Measurements from ENCODE around the gene CNGA3.
"Not testable (repeated sequence)": the region's sequence is repeated elsewhere in the genome, so short reads cannot be mapped to it uniquely, and the experiment has no call there.

The CNGA3 gene

GRCh38 chr2:98408155-98408554 is 61.9 kb downstream of the CNGA3 start:
- DNase-seq, result no peak

- peak; percentile 76 to 86 for DNase-seq
Observed at GRCh38 chr2:98412751-98413458, 66.6 kb downstream of the CNGA3 start.

- not testable (repeated sequence) for DNase-seq
Observed at GRCh38 chr2:98414246-98414645, 68.0 kb downstream of the CNGA3 start.

- DNase-seq, result not testable (repeated sequence)
Observed at GRCh38 chr2:98415719-98416248, 69.5 kb downstream of the CNGA3 start.

- DNase-seq, result no peak
Observed at GRCh38 chr2:98416383-98417159, 70.3 kb downstream of the CNGA3 start.

GRCh38 chr2:98419544-98419943 is 73.3 kb downstream of the CNGA3 start:
- no peak for DNase-seq

GRCh38 chr2:98419977-98420725 is 73.9 kb downstream of the CNGA3 start:
- no peak for DNase-seq

GRCh38 chr2:98422449-98422848 is 76.2 kb downstream of the CNGA3 start:
- peak in 1 of 2 experiments; percentile 23 for DNase-seq

- no peak for DNase-seq
Observed at GRCh38 chr2:98426771-98427170, 80.5 kb downstream of the CNGA3 start.

- no peak for DNase-seq
Observed at GRCh38 chr2:98432145-98432544, 85.9 kb downstream of the CNGA3 start.

- DNase-seq, result no peak
Observed at GRCh38 chr2:98433363-98433964, 87.2 kb downstream of the CNGA3 start.

GRCh38 chr2:98434492-98434891 is 88.2 kb downstream of the CNGA3 start:
- no peak for DNase-seq

- not testable (repeated sequence) for DNase-seq
Observed at GRCh38 chr2:98435670-98436069, 89.4 kb downstream of the CNGA3 start.

- DNase-seq, result no peak
Observed at GRCh38 chr2:98436734-98437133, 90.5 kb downstream of the CNGA3 start.

- no peak for DNase-seq
Observed at GRCh38 chr2:98438190-98439133, 92.2 kb downstream of the CNGA3 start.

- no peak for DNase-seq
Observed at GRCh38 chr2:98441706-98442450, 95.6 kb downstream of the CNGA3 start.

GRCh38 chr2:98442488-98442887 is 96.2 kb downstream of the CNGA3 start:
- no peak for DNase-seq

- DNase-seq, result peak; percentile 59
Observed at GRCh38 chr2:98444436-98445176, 98.3 kb downstream of the CNGA3 start, which contains the start of gene INPP4A. TSS of gene INPP4A (plus strand) at chr2:98444858. CDS start at chr2:98520049, 75,191 bp downstream.

- peak in 1 of 2 experiments; percentile 18 for DNase-seq
Observed at GRCh38 chr2:98445177-98445682, 99.0 kb downstream of the CNGA3 start.

Measured in Kasumi-1 (cell line).